B cell (primary cell): Measurements from ENCODE around the gene SF3B6. TPM values are rescaled to one million over a fixed set of nuclear protein-coding genes. Genes with fewer than 3 reads are reported as not detected.

Source experiments
- ATAC-seq: fragments of 200-7000 bp; cut with Tn5 transposase; one replicate; pipeline ENCODE4 v1.10.0; 2021; ENCODE audit warnings: low read depth, mild to moderate bottlenecking, moderate number of reproducible peaks, moderate library complexity
- CTCF ChIA-PET: fragments of 350-600 bp; sonication (Branson Sonifier 250); formaldehyde crosslinking; loops from one replicate; lab custom pipeline; 2021; ENCODE audit warnings: antibody characterized with exemption, inconsistent platforms; lab: Charles Lee
- POLR2A ChIA-PET: fragments of 350-600 bp; sonication (Branson Sonifier 250); formaldehyde crosslinking; loops from one replicate; lab custom pipeline; 2021; ENCODE audit warnings: antibody characterized with exemption; lab: Charles Lee
- DNase-seq: peaks from one replicate; pipeline ENCODE4 v3.0.0; 2013
- H2AFZ ChIP-seq: 2 replicates; pipeline ENCODE4 v1.6.1; 2012; ENCODE audit warnings: mild to moderate bottlenecking, low read depth, low read length; ENCODE audit not compliant: insufficient read depth, poor library complexity, severe bottlenecking
- H3K27ac ChIP-seq, 2 donors: 1 replicate in 1 of 2; 2 replicates in 1 of 2; pipeline ENCODE4 v1.5.1; 2012 to 2013; ENCODE audit warnings: low read length in 2 of 2, mild to moderate bottlenecking in 2 of 2, moderate library complexity in 1 of 2
- H3K27me3 ChIP-seq, 4 experiments: fragments of 200-600 bp in 1 of 4; sonication (generic) in 1 of 4; replicated peaks in 1 of 4; 1 replicate in 2 of 4; 2 replicates in 2 of 4; pipeline versions ENCODE4 v1.6.1 to v1.7.0; 2013 to 2016; ENCODE audit warnings: low read length in 3 of 4, mild to moderate bottlenecking in 2 of 4, mixed read lengths in 1 of 4, moderate library complexity in 1 of 4; ENCODE audit not compliant: insufficient read depth in 4 of 4, control insufficient read depth in 3 of 4; ENCODE audit errors: control extremely low read depth in 1 of 4
- H3K36me3 ChIP-seq, 2 experiments: replicated peaks in 1 of 2; 1 replicate in 1 of 2; 2 replicates in 1 of 2; pipeline versions ENCODE4 v1.6.1 to v1.7.1; 2013; ENCODE audit warnings: low read length in 1 of 2; ENCODE audit not compliant: insufficient read depth in 2 of 2, control insufficient read depth in 1 of 2; ENCODE audit errors: control extremely low read depth in 1 of 2, extremely low read depth in 1 of 2
- H3K4me1 ChIP-seq, 2 donors: fragments of 200-600 bp in 1 of 2; sonication (generic) in 1 of 2; 1 replicate in 1 of 2; 2 replicates in 1 of 2; pipeline versions ENCODE4 v1.5.1 to v1.6.1; 2013 to 2017; ENCODE audit warnings: low read length in 2 of 2; ENCODE audit not compliant: control insufficient read depth in 2 of 2, insufficient read depth in 2 of 2
- H3K4me2 ChIP-seq: replicated peaks from 2 replicates; pipeline ENCODE3; 2012; ENCODE audit warnings: mild to moderate bottlenecking, low read depth, low read length; ENCODE audit not compliant: poor library complexity, severe bottlenecking
- H3K4me3 ChIP-seq, 5 experiments: fragments of 200-600 bp in 1 of 5; sonication (generic) in 1 of 5; 1 replicate in 3 of 5; 2 replicates in 2 of 5; pipeline versions ENCODE4 v1.5.1 to v1.7.0; 2011 to 2016; ENCODE audit warnings: low read length in 4 of 5, mild to moderate bottlenecking in 4 of 5, low read depth in 2 of 5, control low read depth in 1 of 5, moderate library complexity in 1 of 5; ENCODE audit not compliant: insufficient read depth in 1 of 5; ENCODE audit errors: control extremely low read depth in 1 of 5, extremely low read depth in 1 of 5
- H3K79me2 ChIP-seq: fragments of 200-600 bp; sonication (generic); one replicate; pipeline ENCODE4 v1.6.0; 2016; ENCODE audit warnings: low read length; ENCODE audit not compliant: control insufficient read depth, insufficient read depth
- H3K9ac ChIP-seq: fragments of 200-600 bp; sonication (generic); 2 replicates; pipeline ENCODE4 v1.6.1; 2017; ENCODE audit warnings: mild to moderate bottlenecking, low read length, moderate library complexity
- H3K9me3 ChIP-seq, 3 donors: one replicate each; pipeline versions ENCODE4 v1.6.1 to v1.7.1; 2013; ENCODE audit warnings: low read length in 2 of 3; ENCODE audit not compliant: control insufficient read depth in 2 of 3, insufficient read depth in 1 of 3; ENCODE audit errors: control extremely low read depth in 1 of 3
- H4K20me1 ChIP-seq: 2 replicates; pipeline ENCODE4 v1.6.0; 2012; ENCODE audit warnings: mild to moderate bottlenecking, low read length; ENCODE audit not compliant: insufficient read depth, control insufficient read depth, poor library complexity, severe bottlenecking
- H3K27ac Mint-ChIP-seq: one replicate; pipeline ENCODE4 v1.8.0; 2021; ENCODE audit warnings: mixed read lengths
- H3K27me3 Mint-ChIP-seq: one replicate; pipeline ENCODE4 v1.8.0; 2021; ENCODE audit warnings: mixed read lengths
- H3K4me1 Mint-ChIP-seq: one replicate; pipeline ENCODE4 v1.8.0; 2021; ENCODE audit warnings: mixed read lengths
- H3K4me3 Mint-ChIP-seq: one replicate; pipeline ENCODE4 v1.8.0; 2021; ENCODE audit warnings: mixed read lengths
- H3K9me3 Mint-ChIP-seq: one replicate; pipeline ENCODE4 v1.8.0; 2022; ENCODE audit warnings: mixed read lengths; ENCODE audit not compliant: insufficient read depth
- CTCF ChIP-seq: fragments of 200-600 bp; IDR thresholded peaks from one replicate; pipeline ENCODE4 v1.8.0; 2022; ENCODE audit warnings: antibody characterized with exemption, mild to moderate bottlenecking
- EZH2 ChIP-seq: IDR thresholded peaks from 2 replicates; pipeline ENCODE4 v1.6.1; 2012; ENCODE audit warnings: borderline replicate concordance, low read depth, mild to moderate bottlenecking, moderate library complexity, low read length; ENCODE audit not compliant: insufficient read depth, poor library complexity, severe bottlenecking
- WGBS: methylation state at CpG from one replicate; pipeline ENCODE4 v1.1.5; 2013; ENCODE audit warnings: missing lambda C conversion rate; ENCODE audit not compliant: insufficient coverage; 5-methylcytosine and 5-hydroxymethylcytosine counted together
- intact Hi-C: fragments of 100-400 bp; cut with micrococcal nuclease; formaldehyde crosslinking; loops from one replicate; pipeline ENCODE4 v1.10.0; 2022
- polyA plus RNA-seq: library from polyadenylated mRNA; depleted of rRNA; stranded (reverse); fragments of >200 nt; gene quantifications from 2 replicates; pipeline ENCODE4 v1.2.3, GENCODE V29; 2012
- total RNA-seq, 2 donors: library from RNA; stranded (reverse); fragments of 120-200 nt in 1 of 2; gene quantifications; 1 replicate in 1 of 2; 2 replicates in 1 of 2; pipeline versions ENCODE4 v1.2.3 to v1.2.4, GENCODE V29; 2013 to 2022

The SF3B6 gene
- total and polyA plus RNA-seq, 2 donors (not counting 1 experiment from before 2014, with no cell fraction given) = 47.2 to 48.4 TPM

GRCh38 chr2:24123195-24123921 lies 47.2 kb upstream of the SF3B6 start, which contains the start of the genes FAM228B and PFN4:
FAM228B (plus strand) TSS chr2:24123469; CDS start chr2:24124362, 893 bp downstream.
PFN4 (minus strand) TSS chr2:24123334; CDS start chr2:24122535, 799 bp downstream.
- intact Hi-C loops = loop anchor here (1.0 kb wide), 3 partner anchors 47 to 196 kb away; partner anchors contain the start of genes ATAD2B, SF3B6 and WDCP
- CTCF ChIA-PET = interaction anchor here (1.3 to 2.6 kb wide), 4 partner anchors 39 to 299 kb away, joined by 4 to 23 read pairs (median 8); partner anchors contain the start of gene TP53I3

More at GRCh38 chr2:24123195-24123921, 47.2 kb upstream of the SF3B6 start, which contains the start of the genes FAM228B and PFN4:
- ATAC-seq = peak; percentile 94
- no peaks in the 10 kb centered on the region for H3K36me3 ChIP-seq
- Mint-ChIP-seq H3K4me1 (peaks cover 20% of the 10 kb centered on the region), H3K9me3 (no peaks in the 10 kb centered on the region), H3K27ac (peak within 1 kb of the TSS; percentile 95), H3K27me3 (no peaks in the 10 kb centered on the region), H3K4me3 (peak within 1 kb of the TSS; percentile 90)
- POLR2A ChIA-PET = interaction anchor here (0.6 to 1.3 kb wide), 4 partner anchors 47 to 796 kb away, joined by 3 to 11 read pairs (median 6); partner anchors contain the start of genes ATAD2B and SF3B6
- H3K27ac ChIP-seq = peak within 1 kb of the TSS; percentile 70 to 80
- H3K79me2 ChIP-seq = no peaks in the 10 kb centered on the region
- no peaks in the 10 kb centered on the region for H3K27me3 ChIP-seq
- no peak for TF ChIP-seq EZH2
- TF ChIP-seq CTCF = no peak
- no peaks in the 10 kb centered on the region for H4K20me1 ChIP-seq
- H3K4me2 ChIP-seq = peak within 1 kb of the TSS; percentile 86
- peak within 1 kb of the TSS; percentile 82 for H2AFZ ChIP-seq
- peak; percentile 87 for DNase-seq
- under 1% methylated on average over 103 of the region's 103 CpGs for WGBS
- H3K4me3 ChIP-seq = peak within 1 kb of the TSS; percentile 62 to 80 (median 73)
- peaks cover 5 to 18% of the 10 kb centered on the region in 2 donors for H3K4me1 ChIP-seq
- no peaks in the 10 kb centered on the region for H3K9me3 ChIP-seq
- H3K9ac ChIP-seq = peak within 1 kb of the TSS; percentile 79
